ENCODE data around the gene TSHZ2.
"Not testable (repeated sequence)": the region's sequence is repeated elsewhere in the genome, so short reads cannot be mapped to it uniquely, and the experiment has no call there.

Gene TSHZ2

GRCh38 chr20:53490620-53491019 is 518.5 kb downstream of the TSHZ2 start:
- no peak for DNase-seq (ENCODE audit: low read depth in 2 of 3, low spot score in 1 of 3)

DNA sequence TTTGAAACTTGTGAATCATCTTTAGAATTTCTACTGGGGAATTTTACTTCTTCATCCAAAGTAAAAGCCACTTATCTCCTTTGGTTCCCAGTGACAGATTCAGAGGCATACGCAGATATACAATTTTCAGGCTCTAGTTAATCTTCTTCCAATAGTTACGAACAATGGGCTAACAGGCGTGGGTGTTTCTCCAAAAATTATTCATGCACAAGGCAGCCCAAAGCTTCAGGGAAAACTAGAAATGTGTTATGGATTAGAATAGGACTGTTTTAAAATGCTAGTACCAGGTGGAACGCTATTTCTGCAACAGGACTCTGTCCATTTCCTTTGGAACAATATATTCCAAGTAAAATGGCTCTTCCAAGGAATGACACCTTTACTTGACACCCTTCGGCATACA is 519.3 kb downstream of the TSHZ2 start:
- no peak for DNase-seq (ENCODE audit: low read depth in 2 of 3, low spot score in 1 of 3)

DNA sequence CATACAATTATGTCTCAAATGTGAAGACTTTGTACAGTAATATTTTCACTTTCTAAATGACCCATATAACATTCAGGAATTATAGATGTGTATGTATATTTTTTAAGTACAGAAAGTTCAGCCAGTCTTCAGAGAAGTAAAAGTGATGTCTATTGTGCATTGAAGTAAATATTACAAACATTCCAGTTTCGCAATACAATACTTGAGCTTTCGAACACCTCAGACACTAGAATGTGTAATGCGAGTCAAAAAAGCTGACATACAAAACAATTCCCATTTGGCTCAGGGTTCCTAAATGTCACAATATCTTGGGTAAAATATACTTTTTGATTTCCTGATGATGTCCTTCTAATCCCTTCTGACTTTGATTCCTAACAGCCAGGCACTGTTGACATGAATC is 520.1 kb downstream of the TSHZ2 start:
- no peak for DNase-seq (ENCODE audit: low read depth in 2 of 3, low spot score in 1 of 3)

GRCh38 chr20:53493311-53493857 is 521.2 kb downstream of the TSHZ2 start:
- DNase-seq (ENCODE audit: low read depth in 2 of 3, low spot score in 1 of 3) = no peak

- no peak for DNase-seq (ENCODE audit: low read depth in 2 of 3, low spot score in 1 of 3)
Observed at GRCh38 chr20:53494753-53495152, 522.6 kb downstream of the TSHZ2 start.

DNA sequence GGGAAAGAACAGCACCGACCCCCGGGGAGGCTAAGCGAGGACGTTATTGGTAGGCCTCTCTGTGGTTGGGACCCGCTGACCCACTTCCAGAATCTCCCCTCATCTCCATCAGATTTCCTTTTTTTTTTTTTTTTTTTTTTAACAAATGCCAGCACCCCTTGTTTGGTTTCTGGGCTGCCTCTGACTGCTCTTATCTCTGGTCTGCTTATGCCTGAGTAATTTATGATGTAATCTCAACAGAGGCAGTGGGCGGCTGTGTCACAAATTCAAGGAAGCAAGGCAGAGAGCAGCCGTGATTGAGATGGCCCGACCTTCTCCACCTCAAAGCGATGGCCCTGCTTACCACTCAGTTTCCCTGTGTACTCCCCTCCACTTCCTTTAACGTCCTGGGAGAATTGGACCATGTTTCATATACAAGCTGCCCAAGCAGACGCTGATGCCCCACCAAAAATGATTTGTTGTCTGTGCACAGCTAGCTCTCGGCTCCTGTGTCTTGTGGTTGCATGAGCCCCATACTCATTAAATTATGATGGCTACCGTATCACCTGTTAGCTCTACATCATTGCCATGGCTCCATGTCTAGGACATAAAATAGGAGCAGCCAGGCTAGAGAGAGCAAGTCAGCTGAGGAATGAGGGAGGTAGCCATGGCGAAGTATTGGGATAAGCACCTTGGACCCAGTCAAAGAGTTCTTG is 523.4 kb downstream of the TSHZ2 start:
- no peak for DNase-seq (ENCODE audit: low read depth in 2 of 3, low spot score in 1 of 3)

DNA sequence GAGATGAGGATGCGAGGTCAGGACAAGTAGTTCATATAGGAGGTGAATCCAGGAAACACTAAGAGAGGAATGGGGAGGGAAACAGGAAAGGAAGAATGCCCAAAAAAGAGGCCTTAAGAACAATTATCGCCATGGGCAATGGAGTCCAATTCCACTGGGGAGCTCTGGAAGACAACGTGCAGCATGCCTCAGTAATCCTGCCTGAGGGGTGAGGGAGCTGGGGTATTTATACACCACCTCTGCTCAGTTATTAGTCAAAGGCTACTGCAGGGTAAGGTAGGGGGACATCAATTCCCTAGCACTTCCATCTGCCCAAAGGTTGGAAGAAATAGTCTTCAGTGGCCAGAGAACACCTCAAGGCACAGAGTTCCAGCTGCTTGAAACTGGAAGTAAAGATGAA is 525.1 kb downstream of the TSHZ2 start:
- no peak for DNase-seq (ENCODE audit: low read depth in 2 of 3, low spot score in 1 of 3)

DNA sequence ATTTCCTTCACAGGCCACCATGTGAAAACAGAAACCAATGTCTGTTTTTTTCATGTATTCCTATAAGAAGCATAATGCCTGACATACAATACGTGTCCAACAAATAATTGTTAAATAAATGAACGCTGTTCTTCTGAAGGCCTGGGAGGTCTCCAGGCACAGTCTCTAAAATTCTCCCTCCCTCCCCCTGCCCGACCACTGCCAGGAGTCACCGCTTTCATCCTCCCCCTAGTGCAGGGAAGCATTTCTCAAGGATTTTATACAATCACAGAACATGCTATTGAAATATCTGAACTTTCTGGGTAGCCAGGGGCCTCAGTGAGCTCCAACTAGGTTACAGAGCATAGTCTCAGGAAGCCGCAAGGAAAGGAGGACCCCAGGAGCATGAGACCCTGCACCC is 526.2 kb downstream of the TSHZ2 start:
- DNase-seq (ENCODE audit: low read depth in 2 of 3, low spot score in 1 of 3) = no peak

DNA sequence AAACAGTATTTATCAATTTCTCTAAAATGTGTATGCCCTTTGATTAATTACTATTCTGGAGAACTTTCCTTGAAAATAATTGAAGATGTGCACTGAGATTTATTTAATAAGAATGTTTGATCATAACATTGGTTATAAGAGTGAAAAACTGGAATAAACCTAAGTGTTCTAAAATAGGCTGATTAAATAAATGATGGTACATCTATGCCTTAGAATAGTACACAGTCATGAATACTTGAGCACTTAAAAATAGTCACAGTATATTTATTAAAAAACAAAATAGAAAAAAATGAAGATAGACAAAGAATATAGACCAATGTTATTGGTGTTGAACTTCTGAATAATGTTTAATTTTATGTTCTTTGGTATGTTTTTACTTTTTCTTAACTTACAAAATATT is 528.5 kb downstream of the TSHZ2 start:
- DNase-seq (ENCODE audit: low read depth in 2 of 3, low spot score in 1 of 3) = no peak

- no peak for DNase-seq (ENCODE audit: low read depth in 2 of 3, low spot score in 1 of 3)
Observed at GRCh38 chr20:53502820-53503219, 530.7 kb downstream of the TSHZ2 start.

- DNase-seq (ENCODE audit: low read depth in 2 of 3, low spot score in 1 of 3) = no peak
Observed at GRCh38 chr20:53503517-53503919, 531.4 kb downstream of the TSHZ2 start.

DNA sequence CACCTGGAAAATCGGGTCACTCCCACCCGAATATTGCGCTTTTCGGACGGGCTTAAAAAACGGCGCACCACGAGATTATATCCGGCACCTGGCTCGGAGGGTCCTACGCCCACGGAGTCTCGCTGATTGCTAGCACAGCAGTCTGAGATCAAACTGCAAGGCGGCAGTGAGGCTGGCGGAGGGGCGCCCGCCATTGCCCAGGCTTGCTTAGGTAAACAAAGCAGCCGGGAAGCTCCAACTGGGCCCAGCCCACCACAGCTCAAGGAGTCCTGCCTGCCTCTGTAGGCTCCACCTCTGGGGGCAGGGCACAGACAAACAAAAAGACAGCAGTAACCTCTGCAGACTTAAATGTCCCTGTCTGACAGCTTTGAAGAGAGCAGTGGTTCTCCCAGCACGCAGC is 531.9 kb downstream of the TSHZ2 start:
- not testable (repeated sequence) for DNase-seq (ENCODE audit: low read depth in 2 of 3, low spot score in 1 of 3)

DNA sequence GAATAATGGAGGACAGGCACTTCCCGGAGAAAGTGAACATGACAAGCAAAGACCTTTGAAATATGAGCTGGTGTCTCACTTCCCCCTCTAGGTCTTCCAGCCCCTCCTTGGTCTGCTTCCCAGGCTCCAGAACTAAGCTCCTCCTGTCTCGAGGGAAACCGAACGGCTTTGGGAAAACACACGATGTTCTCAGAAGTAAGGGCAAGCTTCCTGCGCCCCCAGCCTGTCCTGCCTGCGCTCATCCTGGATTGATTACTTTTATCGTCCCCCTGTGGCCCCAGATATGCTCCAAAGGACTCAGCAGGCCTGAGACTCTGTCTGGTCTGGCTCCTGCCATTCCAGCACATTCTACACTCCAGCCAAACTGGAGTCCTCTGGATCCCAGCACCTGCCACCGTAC is 538.1 kb downstream of the TSHZ2 start:
- DNase-seq (ENCODE audit: low read depth in 2 of 3, low spot score in 1 of 3) = no peak

GRCh38 chr20:53510704-53511103 is 538.5 kb downstream of the TSHZ2 start:
- no peak for DNase-seq (ENCODE audit: low read depth in 2 of 3, low spot score in 1 of 3)

DNA sequence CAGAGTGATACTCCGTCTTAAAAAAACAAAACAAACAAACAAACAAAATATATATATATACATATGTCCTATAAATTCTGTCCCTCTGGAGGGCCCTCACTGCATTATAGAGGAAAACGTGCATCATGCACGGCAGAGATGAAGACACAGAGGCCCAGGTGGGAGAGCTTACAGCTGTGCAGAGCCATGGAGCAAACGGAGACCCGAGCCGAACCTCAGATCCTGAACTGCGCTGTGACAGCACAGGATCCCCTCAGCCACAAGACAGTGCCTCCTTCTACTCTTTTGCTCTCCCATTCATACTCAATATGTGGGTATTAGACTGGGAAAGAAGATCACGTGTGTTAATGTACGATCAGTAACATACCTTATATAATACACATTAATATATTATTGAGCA is 539.9 kb downstream of the TSHZ2 start:
- no peak for DNase-seq (ENCODE audit: low read depth in 2 of 3, low spot score in 1 of 3)

GRCh38 chr20:53513168-53513488 is 541.0 kb downstream of the TSHZ2 start:
- no peak for DNase-seq (ENCODE audit: low read depth in 2 of 3, low spot score in 1 of 3)

DNA sequence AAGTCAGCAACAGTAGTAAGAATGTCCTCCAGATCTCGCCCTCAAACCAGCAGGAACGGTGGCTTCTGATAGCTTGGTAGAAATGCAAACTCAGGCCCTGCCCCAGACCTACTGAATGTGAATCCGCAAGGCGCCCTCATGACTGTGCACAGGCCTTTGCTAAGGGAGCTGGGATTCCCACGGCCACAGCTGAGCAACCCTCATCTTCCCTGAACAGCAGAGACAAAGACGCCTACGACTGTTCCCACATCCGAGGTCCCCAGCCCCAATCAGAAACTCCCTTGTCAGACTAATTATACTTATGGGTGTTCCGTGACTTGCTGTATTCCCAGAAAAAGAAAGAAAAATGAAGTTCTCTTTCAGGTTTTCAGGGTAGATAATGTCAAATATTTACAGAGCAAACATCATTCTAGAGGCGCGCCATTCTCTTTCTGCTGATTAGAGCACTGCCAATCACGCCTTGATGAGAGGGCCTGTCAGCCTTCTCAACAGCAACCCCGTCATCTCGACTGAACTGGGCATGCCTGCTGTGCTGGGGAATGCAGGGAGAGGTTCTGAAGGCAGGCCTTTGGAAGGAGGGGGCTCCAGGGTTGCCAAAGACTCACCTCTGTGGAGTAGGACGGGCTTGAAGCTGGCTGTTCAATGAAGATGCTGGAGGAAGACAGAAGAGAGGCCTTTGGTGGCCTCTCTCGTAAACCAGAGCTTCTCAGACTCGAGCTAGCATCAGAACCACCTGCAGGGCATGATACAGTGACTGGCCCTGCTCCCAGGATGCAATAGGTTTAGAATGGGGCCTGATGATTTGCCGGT is 541.5 kb downstream of the TSHZ2 start:
- DNase-seq (ENCODE audit: low read depth in 2 of 3, low spot score in 1 of 3) = no peak

- DNase-seq (ENCODE audit: low read depth in 2 of 3, low spot score in 1 of 3) = no peak
Observed at GRCh38 chr20:53515749-53516148, 543.6 kb downstream of the TSHZ2 start.

DNA sequence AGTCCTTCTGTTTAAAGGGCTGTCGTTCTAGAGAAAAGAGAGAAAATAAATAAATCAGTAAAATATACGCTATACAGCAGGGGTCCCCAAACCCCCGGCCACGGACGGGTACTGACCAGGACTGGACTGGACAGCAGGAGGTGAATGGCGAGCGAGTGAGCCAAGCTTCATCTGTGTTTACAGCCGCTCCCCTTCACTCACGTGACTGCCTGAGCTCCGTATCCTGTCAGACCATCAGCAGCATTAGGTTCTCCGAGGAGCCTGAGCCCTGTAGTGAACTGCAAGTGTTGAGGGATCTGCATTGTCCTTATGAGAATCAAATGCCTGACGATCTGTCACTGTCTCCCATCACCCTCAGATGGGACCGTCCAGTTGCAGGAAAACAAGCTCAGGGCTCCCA is 545.0 kb downstream of the TSHZ2 start:
- no peak for DNase-seq (ENCODE audit: low read depth in 2 of 3, low spot score in 1 of 3)

- DNase-seq (ENCODE audit: low read depth in 2 of 3, low spot score in 1 of 3) = not testable (repeated sequence)
Observed at GRCh38 chr20:53521421-53521820, 549.3 kb downstream of the TSHZ2 start.

GRCh38 chr20:53522026-53522425 is 549.9 kb downstream of the TSHZ2 start:
- no peak for DNase-seq (ENCODE audit: low read depth in 2 of 3, low spot score in 1 of 3)

DNA sequence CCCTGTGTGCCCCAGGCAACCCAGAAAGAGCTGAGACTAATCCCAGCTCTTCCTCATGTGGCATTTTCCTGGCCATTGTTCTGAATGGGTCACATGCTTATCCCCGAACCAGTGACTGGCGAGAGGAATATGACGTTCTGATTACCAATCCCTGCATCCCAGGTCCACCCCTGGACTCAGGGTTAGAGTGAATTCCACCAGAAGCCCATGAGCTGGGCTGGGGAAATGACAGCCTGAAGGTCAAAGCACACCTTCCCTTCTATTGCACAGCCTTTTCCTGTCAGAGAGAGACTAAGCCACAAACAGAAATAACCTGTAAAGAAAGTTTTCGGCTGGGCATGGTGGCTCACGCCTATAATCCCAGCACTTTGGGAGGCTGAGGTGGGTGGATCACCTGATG is 550.5 kb downstream of the TSHZ2 start:
- no peak for DNase-seq (ENCODE audit: low read depth in 2 of 3, low spot score in 1 of 3)

GRCh38 chr20:53523615-53524014 is 551.5 kb downstream of the TSHZ2 start:
- DNase-seq (ENCODE audit: low read depth in 2 of 3, low spot score in 1 of 3) = not testable (repeated sequence)
